ENCODE measurements around the gene PTPRK.
A peak's percentile ranks its signal among the peaks of the same experiment; 100 is the strongest.

Gene PTPRK

DNA sequence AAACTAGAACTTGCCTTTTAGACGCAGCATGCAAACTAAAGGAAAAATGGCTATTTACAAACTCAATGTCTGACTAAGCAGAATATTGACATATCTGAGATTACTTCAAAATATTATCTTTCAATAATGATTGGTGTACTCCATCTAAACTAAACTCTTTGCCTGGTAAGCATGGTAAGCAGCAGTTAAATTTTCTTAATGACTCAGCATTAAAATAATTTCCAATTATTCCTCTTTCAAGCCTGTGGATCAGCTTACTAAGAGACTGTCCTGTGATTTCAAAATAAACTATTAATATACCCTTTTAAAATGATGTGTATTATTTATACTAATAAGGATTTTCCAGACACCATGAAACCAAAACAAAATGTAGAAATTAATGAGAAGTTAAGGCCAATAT, 392.7 kb downstream of the PTPRK start (continued):
- TF ChIP-seq, protein P1, sequence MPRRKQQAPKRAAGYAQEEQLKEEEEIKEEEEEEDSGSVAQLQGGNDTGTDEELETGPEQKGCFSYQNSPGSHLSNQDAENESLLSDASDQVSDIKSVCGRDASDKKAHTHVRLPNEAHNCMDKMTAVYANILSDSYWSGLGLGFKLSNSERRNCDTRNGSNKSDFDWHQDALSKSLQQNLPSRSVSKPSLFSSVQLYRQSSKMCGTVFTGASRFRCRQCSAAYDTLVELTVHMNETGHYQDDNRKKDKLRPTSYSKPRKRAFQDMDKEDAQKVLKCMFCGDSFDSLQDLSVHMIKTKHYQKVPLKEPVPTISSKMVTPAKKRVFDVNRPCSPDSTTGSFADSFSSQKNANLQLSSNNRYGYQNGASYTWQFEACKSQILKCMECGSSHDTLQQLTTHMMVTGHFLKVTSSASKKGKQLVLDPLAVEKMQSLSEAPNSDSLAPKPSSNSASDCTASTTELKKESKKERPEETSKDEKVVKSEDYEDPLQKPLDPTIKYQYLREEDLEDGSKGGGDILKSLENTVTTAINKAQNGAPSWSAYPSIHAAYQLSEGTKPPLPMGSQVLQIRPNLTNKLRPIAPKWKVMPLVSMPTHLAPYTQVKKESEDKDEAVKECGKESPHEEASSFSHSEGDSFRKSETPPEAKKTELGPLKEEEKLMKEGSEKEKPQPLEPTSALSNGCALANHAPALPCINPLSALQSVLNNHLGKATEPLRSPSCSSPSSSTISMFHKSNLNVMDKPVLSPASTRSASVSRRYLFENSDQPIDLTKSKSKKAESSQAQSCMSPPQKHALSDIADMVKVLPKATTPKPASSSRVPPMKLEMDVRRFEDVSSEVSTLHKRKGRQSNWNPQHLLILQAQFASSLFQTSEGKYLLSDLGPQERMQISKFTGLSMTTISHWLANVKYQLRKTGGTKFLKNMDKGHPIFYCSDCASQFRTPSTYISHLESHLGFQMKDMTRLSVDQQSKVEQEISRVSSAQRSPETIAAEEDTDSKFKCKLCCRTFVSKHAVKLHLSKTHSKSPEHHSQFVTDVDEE (CRISPR knock-in tag; IDR thresholded peaks at IDR 0.05), result no peak
- TF ChIP-seq, protein P2, sequence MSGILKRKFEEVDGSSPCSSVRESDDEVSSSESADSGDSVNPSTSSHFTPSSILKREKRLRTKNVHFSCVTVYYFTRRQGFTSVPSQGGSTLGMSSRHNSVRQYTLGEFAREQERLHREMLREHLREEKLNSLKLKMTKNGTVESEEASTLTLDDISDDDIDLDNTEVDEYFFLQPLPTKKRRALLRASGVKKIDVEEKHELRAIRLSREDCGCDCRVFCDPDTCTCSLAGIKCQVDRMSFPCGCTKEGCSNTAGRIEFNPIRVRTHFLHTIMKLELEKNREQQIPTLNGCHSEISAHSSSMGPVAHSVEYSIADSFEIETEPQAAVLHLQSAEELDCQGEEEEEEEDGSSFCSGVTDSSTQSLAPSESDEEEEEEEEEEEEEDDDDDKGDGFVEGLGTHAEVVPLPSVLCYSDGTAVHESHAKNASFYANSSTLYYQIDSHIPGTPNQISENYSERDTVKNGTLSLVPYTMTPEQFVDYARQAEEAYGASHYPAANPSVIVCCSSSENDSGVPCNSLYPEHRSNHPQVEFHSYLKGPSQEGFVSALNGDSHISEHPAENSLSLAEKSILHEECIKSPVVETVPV (CRISPR knock-in tag; IDR thresholded peaks at IDR 0.05), result no peak
- TF ChIP-seq TCF4 (CRISPR knock-in tag; IDR thresholded peaks at IDR 0.05; ENCODE audit: borderline replicate concordance) (no peak), ZC3H10 (CRISPR knock-in tag; IDR thresholded peaks at IDR 0.05) (no peak), ZNF565 (CRISPR knock-in tag; conservative IDR thresholded peaks at IDR 0.05; ENCODE audit: low read depth) (no peak)

DNA sequence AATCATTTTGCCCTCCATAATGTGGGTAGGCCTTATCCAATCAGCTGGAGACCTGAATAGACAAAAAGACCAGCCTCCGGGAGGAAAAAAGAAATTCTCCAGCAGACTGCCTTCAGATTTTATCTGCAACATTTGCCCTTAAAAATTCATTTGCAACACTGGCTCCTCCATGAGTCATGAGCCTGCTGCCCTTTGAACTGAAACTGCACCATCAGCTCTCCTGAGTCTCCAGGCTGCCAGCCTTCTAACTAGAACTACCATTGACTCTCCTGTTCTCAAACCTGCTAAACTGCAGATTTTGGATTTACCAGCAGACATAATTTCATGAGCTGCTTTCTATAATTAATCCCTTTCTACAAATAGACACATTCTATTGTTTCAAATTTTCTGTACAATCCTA, 395.7 kb downstream of the PTPRK start:
- ATAC-seq, result peak; percentile 37; the same call in 1 of the 3 replicates
- TF ChIP-seq, protein P2 (CRISPR knock-in tag; IDR thresholded peaks at IDR 0.05), result no peak
- TF ChIP-seq, protein P3, sequence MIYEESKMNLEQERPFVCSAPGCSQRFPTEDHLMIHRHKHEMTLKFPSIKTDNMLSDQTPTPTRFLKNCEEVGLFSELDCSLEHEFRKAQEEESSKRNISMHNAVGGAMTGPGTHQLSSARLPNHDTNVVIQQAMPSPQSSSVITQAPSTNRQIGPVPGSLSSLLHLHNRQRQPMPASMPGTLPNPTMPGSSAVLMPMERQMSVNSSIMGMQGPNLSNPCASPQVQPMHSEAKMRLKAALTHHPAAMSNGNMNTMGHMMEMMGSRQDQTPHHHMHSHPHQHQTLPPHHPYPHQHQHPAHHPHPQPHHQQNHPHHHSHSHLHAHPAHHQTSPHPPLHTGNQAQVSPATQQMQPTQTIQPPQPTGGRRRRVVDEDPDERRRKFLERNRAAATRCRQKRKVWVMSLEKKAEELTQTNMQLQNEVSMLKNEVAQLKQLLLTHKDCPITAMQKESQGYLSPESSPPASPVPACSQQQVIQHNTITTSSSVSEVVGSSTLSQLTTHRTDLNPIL (CRISPR knock-in tag; IDR thresholded peaks at IDR 0.05; ENCODE audit: low read depth), result no peak
- TF ChIP-seq CSDC2 (CRISPR knock-in tag; IDR thresholded peaks at IDR 0.05), result no peak
- no peak for TF ChIP-seq RARB (CRISPR knock-in tag; IDR thresholded peaks at IDR 0.05)
- no peak for TF ChIP-seq GLIS3 (CRISPR knock-in tag; IDR thresholded peaks at IDR 0.05)
- no peak for TF ChIP-seq ARNTL (CRISPR knock-in tag; IDR thresholded peaks at IDR 0.05; ENCODE audit: borderline replicate concordance, low read depth)
- TF ChIP-seq ESRRG (CRISPR knock-in tag; IDR thresholded peaks at IDR 0.05), result no peak

DNA sequence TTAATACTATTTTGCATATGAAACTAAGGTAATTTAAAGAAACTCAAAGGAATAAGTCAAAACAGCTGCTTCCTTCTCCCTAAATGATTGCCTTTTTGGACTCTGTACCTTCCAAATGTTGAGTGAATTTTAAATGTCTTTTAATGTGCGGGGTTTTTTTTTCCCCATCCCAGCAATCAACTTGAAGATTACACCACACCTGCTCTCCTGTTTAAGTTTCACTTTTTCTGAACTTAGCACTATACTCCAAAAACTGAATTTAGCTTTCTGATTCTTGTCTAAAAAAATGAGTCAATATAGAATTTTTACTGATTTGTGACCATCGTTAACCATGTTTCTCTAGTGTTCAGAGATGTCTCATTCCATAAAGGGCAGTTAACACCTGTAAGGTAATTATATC, 398.8 kb downstream of the PTPRK start:
- ATAC-seq, result no peak
- TF ChIP-seq, protein P2 (CRISPR knock-in tag; IDR thresholded peaks at IDR 0.05), result no peak
- TF ChIP-seq ZNF8 (CRISPR knock-in tag; IDR thresholded peaks at IDR 0.05) (no peak), OSR1 (CRISPR knock-in tag; IDR thresholded peaks at IDR 0.05) (no peak), ZNF70 (CRISPR knock-in tag; IDR thresholded peaks at IDR 0.05) (no peak), RARB (CRISPR knock-in tag; IDR thresholded peaks at IDR 0.05) (no peak), ZFP3 (CRISPR knock-in tag; IDR thresholded peaks at IDR 0.05) (no peak), ESRRG (CRISPR knock-in tag; IDR thresholded peaks at IDR 0.05) (no peak), GLIS3 (CRISPR knock-in tag; IDR thresholded peaks at IDR 0.05) (no peak), ZNF565 (CRISPR knock-in tag; conservative IDR thresholded peaks at IDR 0.05; ENCODE audit: low read depth) (no peak), TOX (CRISPR knock-in tag; IDR thresholded peaks at IDR 0.05; ENCODE audit: borderline replicate concordance) (no peak), ZC3H10 (CRISPR knock-in tag; IDR thresholded peaks at IDR 0.05) (no peak), TCF4 (CRISPR knock-in tag; IDR thresholded peaks at IDR 0.05; ENCODE audit: borderline replicate concordance) (no peak), ARNTL (CRISPR knock-in tag; IDR thresholded peaks at IDR 0.05; ENCODE audit: borderline replicate concordance, low read depth) (no peak), CSDC2 (CRISPR knock-in tag; IDR thresholded peaks at IDR 0.05) (no peak), SNAI2 (CRISPR knock-in tag; IDR thresholded peaks at IDR 0.05) (no peak), ZFP30 (CRISPR knock-in tag; IDR thresholded peaks at IDR 0.05) (no peak), PPARA (CRISPR knock-in tag; IDR thresholded peaks at IDR 0.05; ENCODE audit: borderline replicate concordance) (no peak)
- TF ChIP-seq, protein P1 (CRISPR knock-in tag; IDR thresholded peaks at IDR 0.05), result no peak
- TF ChIP-seq, protein P4, sequence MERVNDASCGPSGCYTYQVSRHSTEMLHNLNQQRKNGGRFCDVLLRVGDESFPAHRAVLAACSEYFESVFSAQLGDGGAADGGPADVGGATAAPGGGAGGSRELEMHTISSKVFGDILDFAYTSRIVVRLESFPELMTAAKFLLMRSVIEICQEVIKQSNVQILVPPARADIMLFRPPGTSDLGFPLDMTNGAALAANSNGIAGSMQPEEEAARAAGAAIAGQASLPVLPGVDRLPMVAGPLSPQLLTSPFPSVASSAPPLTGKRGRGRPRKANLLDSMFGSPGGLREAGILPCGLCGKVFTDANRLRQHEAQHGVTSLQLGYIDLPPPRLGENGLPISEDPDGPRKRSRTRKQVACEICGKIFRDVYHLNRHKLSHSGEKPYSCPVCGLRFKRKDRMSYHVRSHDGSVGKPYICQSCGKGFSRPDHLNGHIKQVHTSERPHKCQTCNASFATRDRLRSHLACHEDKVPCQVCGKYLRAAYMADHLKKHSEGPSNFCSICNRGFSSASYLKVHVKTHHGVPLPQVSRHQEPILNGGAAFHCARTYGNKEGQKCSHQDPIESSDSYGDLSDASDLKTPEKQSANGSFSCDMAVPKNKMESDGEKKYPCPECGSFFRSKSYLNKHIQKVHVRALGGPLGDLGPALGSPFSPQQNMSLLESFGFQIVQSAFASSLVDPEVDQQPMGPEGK (CRISPR knock-in tag; IDR thresholded peaks at IDR 0.05; ENCODE audit: borderline replicate concordance), result no peak
- TF ChIP-seq, protein P5, sequence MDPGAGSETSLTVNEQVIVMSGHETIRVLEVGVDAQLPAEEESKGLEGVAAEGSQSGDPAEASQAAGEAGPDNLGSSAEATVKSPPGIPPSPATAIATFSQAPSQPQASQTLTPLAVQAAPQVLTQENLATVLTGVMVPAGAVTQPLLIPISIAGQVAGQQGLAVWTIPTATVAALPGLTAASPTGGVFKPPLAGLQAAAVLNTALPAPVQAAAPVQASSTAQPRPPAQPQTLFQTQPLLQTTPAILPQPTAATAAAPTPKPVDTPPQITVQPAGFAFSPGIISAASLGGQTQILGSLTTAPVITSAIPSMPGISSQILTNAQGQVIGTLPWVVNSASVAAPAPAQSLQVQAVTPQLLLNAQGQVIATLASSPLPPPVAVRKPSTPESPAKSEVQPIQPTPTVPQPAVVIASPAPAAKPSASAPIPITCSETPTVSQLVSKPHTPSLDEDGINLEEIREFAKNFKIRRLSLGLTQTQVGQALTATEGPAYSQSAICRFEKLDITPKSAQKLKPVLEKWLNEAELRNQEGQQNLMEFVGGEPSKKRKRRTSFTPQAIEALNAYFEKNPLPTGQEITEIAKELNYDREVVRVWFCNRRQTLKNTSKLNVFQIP (CRISPR knock-in tag; IDR thresholded peaks at IDR 0.05; ENCODE audit: borderline replicate concordance, low read depth), result no peak

Measured in SK-N-SH treated with all-trans-retinoic acid at 6 μM for 48 hours (cell line).